HG02571 (cell line): ENCODE measurements around the gene ITGB2.

ENCODE experiments used
- ATAC-seq: cut with Tn5 transposase; IDR thresholded peaks from one replicate; pipeline ENCODE4 v1.9.1; 2021; ENCODE audit warnings: mild to moderate bottlenecking, moderate library complexity; ENCODE audit not compliant: unreplicated experiment

ITGB2 gene

GRCh38 chr21:44955798-44956175 is 35.1 kb upstream of the ITGB2 start:
- no peak for ATAC-seq

- ATAC-seq = no peak
These were observed 34.6 kb upstream of the ITGB2 start for GRCh38 chr21:44955141-44955797.

GRCh38 chr21:44954281-44954771 is 33.6 kb upstream of the ITGB2 start:
- ATAC-seq = no peak

GRCh38 chr21:44953628-44954021 is 32.9 kb upstream of the ITGB2 start:
- no peak for ATAC-seq

- no peak for ATAC-seq
These were observed 32.4 kb upstream of the ITGB2 start for GRCh38 chr21:44952929-44953627.

- ATAC-seq = no peak
These were observed 31.6 kb upstream of the ITGB2 start for GRCh38 chr21:44952116-44952928.

GRCh38 chr21:44951186-44951915 is 30.7 kb upstream of the ITGB2 start:
- ATAC-seq = no peak

- no peak for ATAC-seq
These were observed 29.7 kb upstream of the ITGB2 start for GRCh38 chr21:44950351-44950750.

GRCh38 chr21:44949779-44950198 is 29.1 kb upstream of the ITGB2 start:
- no peak for ATAC-seq

- ATAC-seq = no peak
These were observed 28.6 kb upstream of the ITGB2 start for GRCh38 chr21:44949161-44949778.

GRCh38 chr21:44948426-44949120 is 27.9 kb upstream of the ITGB2 start:
- no peak for ATAC-seq

GRCh38 chr21:44947930-44948331 is 27.2 kb upstream of the ITGB2 start:
- no peak for ATAC-seq

- no peak for ATAC-seq
These were observed 26.6 kb upstream of the ITGB2 start for GRCh38 chr21:44947111-44947929.

GRCh38 chr21:44946254-44947041 is 25.7 kb upstream of the ITGB2 start:
- no peak for ATAC-seq

GRCh38 chr21:44944596-44944995 is 23.9 kb upstream of the ITGB2 start:
- ATAC-seq = no peak

- ATAC-seq = no peak
These were observed 23.2 kb upstream of the ITGB2 start for GRCh38 chr21:44943686-44944550.

- ATAC-seq = no peak
These were observed 22.4 kb upstream of the ITGB2 start for GRCh38 chr21:44943005-44943685.
